ENCODE measurements around the gene TUBB1. TPM values are rescaled to one million over a fixed set of nuclear protein-coding genes. Genes with fewer than 3 reads are reported as not detected.

TUBB1 gene
- total RNA-seq, 1 donor from 2014 or later = not detected

GRCh38 chr20:58973866-58974265 lies 45.4 kb upstream of the TUBB1 start:
- TF ChIP-seq CTCF (IDR thresholded peaks at IDR 0.05) = no peak
- Mint-ChIP-seq H3K9me3 (ENCODE audit: low read depth) (peaks cover 32% of the 10 kb centered on the region), H3K27ac (ENCODE audit: unreplicated experiment) (no peak overlapping the region), H3K27me3 (ENCODE audit: low read depth) (no peaks in the 10 kb centered on the region), H3K4me3 (ENCODE audit: unreplicated experiment) (no peak overlapping the region), H3K4me1 (ENCODE audit: low read depth) (no peaks in the 10 kb centered on the region), H3K36me3 (ENCODE audit: low read depth) (peaks cover 5% of the 10 kb centered on the region)
- DNase-seq (ENCODE audit: low spot score) = no peak

- H3K4me1 Mint-ChIP-seq (ENCODE audit: low read depth) = no peaks in the 10 kb centered on the region
- H3K27me3 Mint-ChIP-seq (ENCODE audit: low read depth) = no peaks in the 10 kb centered on the region
- H3K36me3 Mint-ChIP-seq (ENCODE audit: low read depth) = peaks cover 2% of the 10 kb centered on the region
- H3K27ac Mint-ChIP-seq (ENCODE audit: unreplicated experiment) = no peak overlapping the region
- peaks cover 22% of the 10 kb centered on the region for H3K9me3 Mint-ChIP-seq (ENCODE audit: low read depth)
- no peak for TF ChIP-seq CTCF (IDR thresholded peaks at IDR 0.05)
- no peak for DNase-seq (ENCODE audit: low spot score)
- no peak overlapping the region for H3K4me3 Mint-ChIP-seq (ENCODE audit: unreplicated experiment)
Observed at GRCh38 chr20:58975353-58975752, 43.9 kb upstream of the TUBB1 start.

- H3K27ac Mint-ChIP-seq (ENCODE audit: unreplicated experiment) = no peak overlapping the region
- peaks cover 22% of the 10 kb centered on the region for H3K9me3 Mint-ChIP-seq (ENCODE audit: low read depth)
- TF ChIP-seq CTCF (IDR thresholded peaks at IDR 0.05) = no peak
- no peak overlapping the region for H3K4me3 Mint-ChIP-seq (ENCODE audit: unreplicated experiment)
- no peaks in the 10 kb centered on the region for H3K27me3 Mint-ChIP-seq (ENCODE audit: low read depth)
- H3K36me3 Mint-ChIP-seq (ENCODE audit: low read depth) = peaks cover 2% of the 10 kb centered on the region
- no peaks in the 10 kb centered on the region for H3K4me1 Mint-ChIP-seq (ENCODE audit: low read depth)
- DNase-seq (ENCODE audit: low spot score) = no peak
Observed at GRCh38 chr20:58976061-58976730, 43.0 kb upstream of the TUBB1 start.

GRCh38 chr20:58978351-58979190 lies 40.7 kb upstream of the TUBB1 start:
- Mint-ChIP-seq H3K27me3 (ENCODE audit: low read depth) (no peaks in the 10 kb centered on the region), H3K4me1 (ENCODE audit: low read depth) (peaks cover 11% of the 10 kb centered on the region), H3K36me3 (ENCODE audit: low read depth) (peaks cover 2% of the 10 kb centered on the region), H3K27ac (ENCODE audit: unreplicated experiment) (no peak overlapping the region), H3K9me3 (ENCODE audit: low read depth) (peaks cover 22% of the 10 kb centered on the region), H3K4me3 (ENCODE audit: unreplicated experiment) (no peak overlapping the region)
- DNase-seq (ENCODE audit: low spot score) = no peak
- no peak for TF ChIP-seq CTCF (IDR thresholded peaks at IDR 0.05)

GRCh38 chr20:58980711-58981627 lies 38.3 kb upstream of the TUBB1 start, which contains the start of gene NELFCD:
Gene NELFCD, plus strand, starts transcription at chr20:58981256. Its CDS starts 54 bp downstream, at chr20:58981310.
- DNase-seq (ENCODE audit: low spot score) = no peak
- Mint-ChIP-seq H3K27ac (ENCODE audit: unreplicated experiment) (peak within 1 kb of the TSS; percentile 77), H3K4me1 (ENCODE audit: low read depth) (peaks cover 21% of the 10 kb centered on the region), H3K27me3 (ENCODE audit: low read depth) (no peaks in the 10 kb centered on the region), H3K36me3 (ENCODE audit: low read depth) (no peaks in the 10 kb centered on the region), H3K9me3 (ENCODE audit: low read depth) (peaks cover 8% of the 10 kb centered on the region), H3K4me3 (ENCODE audit: unreplicated experiment) (peak within 1 kb of the TSS; percentile 85)
- TF ChIP-seq CTCF (IDR thresholded peaks at IDR 0.05) = no peak

Data from chondrocyte (in vitro differentiated cells).